GM12878 (cell line): ENCODE results near the gene TMEM236. TPM values are rescaled to one million over a fixed set of nuclear protein-coding genes. Genes with fewer than 3 reads are reported as not detected.

Experiments
- ATAC-seq: fragments of 200-7000 bp; cut with Tn5 transposase; 3 replicates; pipeline ENCODE4 v1.9.1; 2020; ENCODE audit warnings: mild to moderate bottlenecking, moderate library complexity
- BruUV-seq: library from RNA; stranded (reverse); fragments of 400-500 nt; replicated peaks from 2 replicates; lab custom pipeline; 2021; lab: Mats Ljungman, UMichigan
- CTCF ChIA-PET: fragments of 300-600 bp; sonication (Branson Sonifier 250); formaldehyde crosslinking; extraction: SDS; loops from one replicate; lab custom pipeline; 2021; ENCODE audit warnings: inconsistent platforms; lab: Yijun Ruan, JAX
- POLR2A ChIA-PET: fragments of 350-600 bp; formaldehyde crosslinking; extraction: SDS; loops from one replicate; lab custom pipeline; 2021; ENCODE audit warnings: inconsistent platforms; lab: Charles Lee
- RAD21 ChIA-PET: fragments of 300-600 bp; sonication (Branson Sonifier 250); formaldehyde crosslinking; loops from one replicate; lab custom pipeline; 2023; ENCODE audit warnings: antibody characterized with exemption; ENCODE audit not compliant: unreplicated experiment; lab: Charles Lee
- SMC1A ChIA-PET: fragments of 300-600 bp; sonication (Branson Sonifier 250); formaldehyde crosslinking; loops from one replicate; lab custom pipeline; 2023; ENCODE audit not compliant: unreplicated experiment, uncharacterized antibody; lab: Charles Lee
- DNase-seq: peaks from one replicate; pipeline ENCODE4 v3.0.0-alpha.2; 2011; ENCODE audit warnings: low read depth, low spot score
- FAIRE-seq: peaks from 3 replicates; lab custom pipeline; 2011; peaks lifted over from hg19 to GRCh38; lab: Jason Lieb, UNC
- H2AFZ ChIP-seq: 2 replicates; pipeline ENCODE4 v1.6.0; 2011; ENCODE audit warnings: low read depth, low read length, control low read depth; ENCODE audit not compliant: control insufficient read depth
- H3K27ac ChIP-seq: 2 replicates; pipeline ENCODE4 v1.5.1; 2011; ENCODE audit warnings: control low read depth; ENCODE audit not compliant: control insufficient read depth, insufficient read depth
- H3K27me3 ChIP-seq, 2 experiments: replicated peaks in 1 of 2; 2 replicates each; pipeline versions ENCODE4 v1.6.0 to v1.6.1; 2011; ENCODE audit warnings: low read length in 1 of 2; ENCODE audit not compliant: control insufficient read depth in 2 of 2, insufficient read depth in 2 of 2
- H3K36me3 ChIP-seq, 2 experiments: 2 replicates each; pipeline ENCODE4 v1.5.1; 2011; ENCODE audit warnings: low read length in 1 of 2; ENCODE audit not compliant: control insufficient read depth in 2 of 2, insufficient read depth in 2 of 2
- H3K4me1 ChIP-seq: 2 replicates; pipeline ENCODE4 v1.6.1; 2011; ENCODE audit warnings: mild to moderate bottlenecking, low read length, moderate library complexity, mixed read lengths; ENCODE audit not compliant: control insufficient read depth, insufficient read depth
- H3K4me2 ChIP-seq: 2 replicates; pipeline ENCODE4 v1.6.0; 2011; ENCODE audit warnings: control low read depth; ENCODE audit not compliant: control insufficient read depth, insufficient read depth
- H3K4me3 ChIP-seq: fragments of 200-600 bp; sonication (generic); 2 replicates; pipeline ENCODE4 v1.5.1; 2016
- H3K79me2 ChIP-seq: 2 replicates; pipeline ENCODE4 v1.6.0; 2011; ENCODE audit warnings: low read length; ENCODE audit not compliant: control insufficient read depth, insufficient read depth
- H3K9ac ChIP-seq: 2 replicates; pipeline ENCODE4 v1.8.0; 2011; ENCODE audit warnings: low read length, control low read depth, mixed read lengths; ENCODE audit not compliant: control insufficient read depth, insufficient read depth
- H3K9me3 ChIP-seq: replicated peaks from 3 replicates; pipeline ENCODE4 v1.5.1; 2011; ENCODE audit warnings: mild to moderate bottlenecking, low read length; ENCODE audit not compliant: control insufficient read depth, insufficient read depth
- H4K20me1 ChIP-seq: 2 replicates; pipeline ENCODE4 v1.6.0; 2011; ENCODE audit not compliant: control insufficient read depth, insufficient read depth
- CHD2 ChIP-seq: IDR thresholded peaks from 2 replicates; pipeline ENCODE4 v1.6.1; 2011; ENCODE audit warnings: low read depth, low read length, improper control_type of control experiment, borderline replicate concordance
- CREM ChIP-seq: IDR thresholded peaks from 2 replicates; pipeline ENCODE4 v1.6.1; 2014; ENCODE audit warnings: antibody characterized with exemption, low read depth
- E2F4 ChIP-seq: IDR thresholded peaks from 2 replicates; pipeline ENCODE4 v1.6.1; 2012; ENCODE audit warnings: low read depth, low read length, improper control_type of control experiment
- ESRRA ChIP-seq: IDR thresholded peaks from 2 replicates; pipeline ENCODE4 v1.6.1; 2012; ENCODE audit warnings: mild to moderate bottlenecking, low read length, improper control_type of control experiment
- HCFC1 ChIP-seq: fragments of 150-350 bp; IDR thresholded peaks from 2 replicates; pipeline ENCODE4 v1.6.1; 2014; ENCODE audit warnings: low read length
- MXI1 ChIP-seq: fragments of 150-350 bp; IDR thresholded peaks from 2 replicates; pipeline ENCODE4 v1.6.1; 2011; ENCODE audit warnings: low read depth, mild to moderate bottlenecking, inconsistent platforms, low read length, improper control_type of control experiment
- MYB ChIP-seq: fragments of 150-350 bp; IDR thresholded peaks from 2 replicates; pipeline ENCODE4 v1.6.1; 2014; ENCODE audit warnings: mild to moderate bottlenecking, low read depth, low read length, borderline replicate concordance
- NKRF ChIP-seq: fragments of 450-650 bp; conservative IDR thresholded peaks from 2 replicates; pipeline ENCODE4 v1.6.1; 2017; ENCODE audit warnings: mild to moderate bottlenecking, moderate library complexity
- NR2C1 ChIP-seq: fragments of 450-650 bp; IDR thresholded peaks from 2 replicates; pipeline ENCODE4 v1.6.1; 2017; ENCODE audit warnings: antibody characterized with exemption, mild to moderate bottlenecking, moderate library complexity
- SMAD1 ChIP-seq: fragments of 450-650 bp; IDR thresholded peaks from 2 replicates; pipeline ENCODE4 v1.6.1; 2018; ENCODE audit warnings: mild to moderate bottlenecking, low read depth; ENCODE audit not compliant: partially characterized antibody
- SMAD5 ChIP-seq: IDR thresholded peaks from 2 replicates; pipeline ENCODE4 v1.6.1; 2016; ENCODE audit warnings: antibody characterized with exemption, low read depth
- SP1 ChIP-seq: IDR thresholded peaks from one replicate; pipeline ENCODE4 v1.6.1; 2011; ENCODE audit warnings: low read depth, low read length
- SRF ChIP-seq, 2 experiments: IDR thresholded peaks; 2 replicates each; pipeline ENCODE4 v1.6.1; 2011; ENCODE audit warnings: low read depth in 2 of 2, low read length in 2 of 2, mild to moderate bottlenecking in 1 of 2, moderate library complexity in 1 of 2
- TBL1XR1 ChIP-seq: IDR thresholded peaks from 2 replicates; pipeline ENCODE4 v1.6.1; 2012; ENCODE audit warnings: low read depth, low read length, improper control_type of control experiment
- TCF12 ChIP-seq: IDR thresholded peaks from 2 replicates; pipeline ENCODE4 v1.6.1; 2011; ENCODE audit warnings: low read depth, mild to moderate bottlenecking, low read length
- ZNF207 ChIP-seq: fragments of 450-650 bp; IDR thresholded peaks from 2 replicates; pipeline ENCODE4 v1.6.1; 2014; ENCODE audit warnings: antibody characterized with exemption, mild to moderate bottlenecking, borderline replicate concordance
- WGBS: methylation state at CpG from one replicate; pipeline ENCODE4 v1.1.6; 2016; ENCODE audit warnings: low lambda C conversion rate; ENCODE audit not compliant: insufficient replicate concordance, insufficient coverage; ENCODE audit errors: missing lambda C conversion rate; 5-methylcytosine and 5-hydroxymethylcytosine counted together
- in situ Hi-C: fragments of 300-500 bp; cut with MboI; formaldehyde crosslinking; loops from 9 replicates; pipeline ENCODE4 v1.14.3; 2018; ENCODE audit warnings: mixed read lengths
- intact Hi-C: fragments of 100-400 bp; cut with micrococcal nuclease; formaldehyde crosslinking; loops from one replicate; pipeline ENCODE4 v1.14.2; 2022; ENCODE audit not compliant: unreplicated experiment
- polyA plus RNA-seq, 11 experiments: library from polyadenylated mRNA; depleted of rRNA in 4 of 11; unstranded in 6 of 11; stranded (reverse) in 5 of 11; fragments of >200 nt; fragmentation: Nextera tagmentation in 4 of 11; fragmentation: Illumina TruSeq in 1 of 11; extraction: Ambion mirVana in 4 of 11; extraction: Trizol in 1 of 11; gene quantifications; 1 replicate in 1 of 11; 2 replicates in 10 of 11; pipeline versions ENCODE4 v1.2.1 to v1.2.3, GENCODE V29; 2011 to 2016; ENCODE audit warnings: inconsistent platforms in 2 of 11, missing spikeins in 2 of 11, low read depth in 1 of 11
- total RNA-seq, 4 experiments: library from RNA; depleted of rRNA in 3 of 4; stranded (reverse); fragments of >200 nt in 3 of 4; fragmentation: Illumina TruSeq in 1 of 4; extraction: Trizol in 1 of 4; gene quantifications; 2 replicates each; pipeline versions ENCODE4 v1.2.1 to v1.2.3, GENCODE V29; 2013 to 2021
- TF ChIP-seq, protein P1 (sequence below): fragments of 450-650 bp; IDR thresholded peaks from 2 replicates; pipeline ENCODE4 v1.6.1; 2014; ENCODE audit warnings: mild to moderate bottlenecking
- TF ChIP-seq, protein P2 (sequence below): fragments of 450-650 bp; IDR thresholded peaks from 2 replicates; pipeline ENCODE4 v1.6.1; 2017; ENCODE audit warnings: low read depth, mild to moderate bottlenecking, moderate library complexity

The TMEM236 gene
- total and polyA plus RNA-seq, 10 of the 15 experiments (the other 5 are each of a cell fraction or from before 2014, with no cell fraction given), result 0.03 TPM; not detected in 9

DNA sequence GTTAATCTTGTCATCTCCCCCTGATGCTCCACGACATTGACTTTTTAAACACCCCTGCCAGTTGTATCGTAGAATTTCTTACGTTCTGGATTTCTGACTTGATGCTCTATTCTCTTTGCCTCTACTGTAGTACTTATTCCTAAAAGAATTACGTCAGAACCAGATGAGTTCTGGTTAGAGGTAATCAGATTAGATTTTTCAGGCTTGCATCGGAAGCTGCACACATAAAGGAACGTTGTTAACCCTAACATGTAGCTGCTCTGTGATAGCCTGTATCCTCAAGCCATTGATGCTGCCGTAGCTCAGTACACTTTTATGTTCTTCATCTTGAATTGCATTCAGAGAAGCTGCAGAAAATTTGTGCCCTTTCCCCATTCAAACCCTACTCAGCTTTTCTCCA, 26.3 kb upstream of the TMEM236 start:
- RAD21 ChIA-PET, result no interaction called here
- CTCF ChIA-PET, result interaction anchor here (0.7 to 1.3 kb wide), 3 partner anchors 11 to 92 kb away, joined by 3 to 4 read pairs (median 4); no protein-coding TSS in a partner anchor
- Histone ChIP-seq H2AFZ (no peak overlapping the region), H3K9ac (no peak overlapping the region), H3K4me1 (no peaks in the 10 kb centered on the region), H3K4me3 (no peak overlapping the region), H3K79me2 (no peaks in the 10 kb centered on the region), H3K27me3 (no peaks in the 10 kb centered on the region), H3K9me3 (no peaks in the 10 kb centered on the region; the same call in 2 of the 3 replicates), H3K36me3 (no peaks in the 10 kb centered on the region), H3K27ac (no peak overlapping the region), H3K4me2 (no peak overlapping the region), H4K20me1 (no peaks in the 10 kb centered on the region)
- FAIRE-seq (no peak), DNase-seq (no peak), ATAC-seq (no peak)
- 89% methylated on average over 7 of the region's 7 CpGs for WGBS
- SMC1A ChIA-PET, result no interaction called here
- in situ Hi-C loops (loop anchor here (25.0 kb wide), 1 partner anchor 888 kb away; no protein-coding TSS in a partner anchor), intact Hi-C loops (no loop called here)
- POLR2A ChIA-PET, result no interaction called here
- no TSS peak for BruUV-seq
- TF ChIP-seq SRF (IDR thresholded peaks at IDR 0.05; ENCODE audit: low read depth in 2 of 2, low read length in 2 of 2) (no peak), SP1 (no peak), ESRRA (no peak), TCF12 (no peak), SMAD1 (no peak), MXI1 (no peak), E2F4 (no peak), CREM (no peak), TBL1XR1 (no peak), SMAD5 (no peak), HCFC1 (no peak), ZNF207 (no peak), NR2C1 (no peak), MYB (no peak), CHD2 (no peak), NKRF (no peak)
- TF ChIP-seq, protein P1, sequence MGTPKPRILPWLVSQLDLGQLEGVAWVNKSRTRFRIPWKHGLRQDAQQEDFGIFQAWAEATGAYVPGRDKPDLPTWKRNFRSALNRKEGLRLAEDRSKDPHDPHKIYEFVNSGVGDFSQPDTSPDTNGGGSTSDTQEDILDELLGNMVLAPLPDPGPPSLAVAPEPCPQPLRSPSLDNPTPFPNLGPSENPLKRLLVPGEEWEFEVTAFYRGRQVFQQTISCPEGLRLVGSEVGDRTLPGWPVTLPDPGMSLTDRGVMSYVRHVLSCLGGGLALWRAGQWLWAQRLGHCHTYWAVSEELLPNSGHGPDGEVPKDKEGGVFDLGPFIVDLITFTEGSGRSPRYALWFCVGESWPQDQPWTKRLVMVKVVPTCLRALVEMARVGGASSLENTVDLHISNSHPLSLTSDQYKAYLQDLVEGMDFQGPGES, result no peak
- TF ChIP-seq, protein P2, sequence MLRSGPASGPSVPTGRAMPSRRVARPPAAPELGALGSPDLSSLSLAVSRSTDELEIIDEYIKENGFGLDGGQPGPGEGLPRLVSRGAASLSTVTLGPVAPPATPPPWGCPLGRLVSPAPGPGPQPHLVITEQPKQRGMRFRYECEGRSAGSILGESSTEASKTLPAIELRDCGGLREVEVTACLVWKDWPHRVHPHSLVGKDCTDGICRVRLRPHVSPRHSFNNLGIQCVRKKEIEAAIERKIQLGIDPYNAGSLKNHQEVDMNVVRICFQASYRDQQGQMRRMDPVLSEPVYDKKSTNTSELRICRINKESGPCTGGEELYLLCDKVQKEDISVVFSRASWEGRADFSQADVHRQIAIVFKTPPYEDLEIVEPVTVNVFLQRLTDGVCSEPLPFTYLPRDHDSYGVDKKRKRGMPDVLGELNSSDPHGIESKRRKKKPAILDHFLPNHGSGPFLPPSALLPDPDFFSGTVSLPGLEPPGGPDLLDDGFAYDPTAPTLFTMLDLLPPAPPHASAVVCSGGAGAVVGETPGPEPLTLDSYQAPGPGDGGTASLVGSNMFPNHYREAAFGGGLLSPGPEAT, result no peak
